GM18498 (cell line): ENCODE results near the gene PPID.
"Not testable (repeated sequence)": the region's sequence is repeated elsewhere in the genome, so short reads cannot be mapped to it uniquely, and the experiment has no call there.

Experiments
- ATAC-seq: cut with Tn5 transposase; IDR thresholded peaks from one replicate; pipeline ENCODE4 v1.9.1; 2021; ENCODE audit warnings: mild to moderate bottlenecking, moderate library complexity; ENCODE audit not compliant: unreplicated experiment

Gene PPID

DNA sequence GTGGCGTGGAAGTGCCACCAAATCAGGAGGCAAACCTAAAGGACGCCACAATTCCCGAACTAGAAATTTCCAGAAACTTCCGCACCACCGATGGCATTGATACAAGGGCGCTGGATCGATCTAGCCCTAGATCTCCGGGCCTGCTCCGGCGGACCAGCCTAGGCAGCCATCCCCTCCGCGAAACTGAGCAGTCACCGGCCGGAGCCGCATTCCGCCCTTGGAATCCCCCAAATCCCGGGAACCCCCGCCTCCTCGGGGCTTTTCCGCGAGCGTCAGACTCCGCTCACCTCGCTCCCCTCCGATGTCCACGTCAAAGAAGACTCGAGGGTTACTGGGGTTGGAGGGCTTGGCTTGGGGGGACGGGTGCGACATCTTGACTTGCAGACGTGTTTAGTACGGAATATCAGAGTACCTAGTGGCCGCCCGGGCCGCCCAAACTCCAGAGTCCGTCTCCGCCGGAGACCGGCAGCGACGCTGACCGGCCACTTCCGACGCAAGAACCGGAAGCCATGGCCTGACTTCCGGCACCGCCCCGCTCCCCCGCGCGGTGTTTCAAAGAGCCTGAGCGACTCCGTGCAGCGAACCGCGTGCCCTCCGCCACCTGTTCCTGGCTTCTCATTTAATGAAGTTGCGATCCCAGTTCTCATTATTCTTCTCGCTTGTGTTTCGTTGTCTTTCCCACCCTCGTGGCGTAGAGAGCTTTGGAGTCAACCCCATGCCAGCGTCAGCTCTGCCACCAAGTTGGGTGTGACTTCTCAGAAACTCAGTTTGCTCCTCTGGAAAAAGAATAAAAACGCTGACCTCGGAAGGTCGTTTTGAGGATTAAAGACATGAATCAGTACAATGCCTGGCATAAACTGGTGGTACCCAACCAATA, at the start of gene PPID:
TSS of gene PPID (minus strand) at position 480 of the 877 bp plus-strand sequence. CDS start at position 372, 108 bp downstream.
- peak; percentile 99 for ATAC-seq

- no peak for ATAC-seq
Measured at GRCh38 chr4:158771776-158772175, 48.6 kb upstream of the PPID start.

- ATAC-seq: no peak
Measured at GRCh38 chr4:158770671-158771070, 47.5 kb upstream of the PPID start.

DNA sequence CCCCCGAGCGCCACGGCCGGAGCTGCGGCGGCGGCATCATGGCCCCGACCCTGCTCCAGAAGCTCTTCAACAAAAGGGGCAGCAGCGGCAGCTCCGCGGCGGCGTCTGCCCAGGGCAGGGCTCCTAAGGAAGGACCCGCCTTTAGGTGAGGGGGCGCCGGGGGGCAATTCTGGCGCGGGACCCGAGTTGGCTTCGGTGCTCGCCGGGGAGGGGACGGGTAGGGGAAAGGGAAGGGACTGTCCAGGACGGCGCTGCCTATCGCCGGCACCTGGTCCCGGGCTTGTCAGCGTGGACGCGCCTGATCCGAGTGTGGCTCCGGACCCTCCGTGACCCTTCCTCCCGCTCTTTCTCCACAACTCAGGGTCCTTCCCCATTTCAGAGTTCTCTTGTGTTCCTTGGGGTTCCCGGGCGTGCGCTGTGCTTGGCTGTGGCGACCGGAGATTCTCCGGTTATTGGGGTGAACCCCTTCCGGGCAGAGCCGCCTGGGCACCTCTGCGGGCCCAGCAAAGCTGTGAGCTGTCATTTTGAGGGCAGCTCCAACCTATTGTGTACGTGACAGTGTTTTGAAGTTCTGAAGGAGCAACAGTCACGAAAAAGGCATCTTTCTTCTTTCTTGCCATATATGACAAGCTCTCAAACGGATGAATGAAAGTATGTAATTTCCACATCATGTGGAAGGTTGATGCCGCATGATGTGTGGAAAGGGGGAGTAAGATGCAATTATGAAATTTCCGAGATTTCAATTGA, 46.2 kb upstream of the PPID start:
- peak; percentile 42 for ATAC-seq

DNA sequence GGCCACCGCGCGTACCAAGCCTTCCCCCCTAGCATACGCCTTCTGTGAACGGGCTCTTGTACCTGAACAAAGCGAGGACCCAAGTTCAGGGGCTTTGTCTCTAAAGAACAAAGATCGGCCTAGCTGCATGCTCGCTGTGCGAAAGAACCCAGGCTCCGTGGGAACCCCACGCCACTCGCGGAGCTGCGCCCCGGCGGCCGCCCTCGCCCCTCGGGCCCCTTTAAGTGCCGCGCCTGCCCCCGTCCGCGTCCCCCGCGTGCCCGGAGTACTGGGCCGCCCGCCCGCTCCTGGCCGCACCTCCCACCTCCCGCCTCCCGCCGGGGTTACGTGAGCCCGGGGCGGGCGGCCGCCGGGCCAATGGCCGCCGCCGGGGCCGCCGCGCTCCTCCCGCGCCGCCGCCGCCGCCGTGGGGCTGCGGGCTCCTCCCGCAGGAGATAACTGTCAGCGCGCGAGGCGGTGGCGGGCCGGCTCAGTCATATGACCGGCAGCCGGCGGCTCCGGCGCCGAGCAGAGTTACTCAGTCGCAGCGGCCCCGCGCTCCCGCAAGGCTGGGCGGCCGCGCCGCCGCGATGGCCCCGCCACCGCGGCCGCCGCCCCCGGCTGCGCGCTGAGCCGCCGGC, 45.5 kb upstream of the PPID start, which contains the start of gene FNIP2:
TSS of gene FNIP2 (plus strand) at position 472 of the 620 bp plus-strand sequence. CDS start 187 bp downstream, outside the sequence.
- ATAC-seq: peak; percentile 91

DNA sequence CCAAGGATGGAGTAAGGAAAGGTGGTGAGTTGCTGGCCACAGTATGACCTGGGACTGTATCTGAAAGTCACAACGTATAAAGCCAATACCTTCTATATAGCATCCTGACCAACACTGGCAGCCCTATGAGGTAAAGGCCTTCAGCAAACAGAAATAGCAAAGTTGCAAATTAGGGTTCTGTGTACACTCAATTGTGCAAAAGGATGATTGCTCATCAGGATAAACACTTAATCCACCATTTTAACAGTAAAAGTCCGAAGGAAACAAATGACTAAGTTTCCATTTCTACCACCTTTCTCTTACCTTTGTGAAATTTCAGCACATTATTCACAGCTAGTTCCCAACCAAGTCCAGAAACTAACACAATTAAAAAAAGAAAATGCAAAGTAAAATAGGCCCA, 44.3 kb upstream of the PPID start:
- ATAC-seq: no peak

DNA sequence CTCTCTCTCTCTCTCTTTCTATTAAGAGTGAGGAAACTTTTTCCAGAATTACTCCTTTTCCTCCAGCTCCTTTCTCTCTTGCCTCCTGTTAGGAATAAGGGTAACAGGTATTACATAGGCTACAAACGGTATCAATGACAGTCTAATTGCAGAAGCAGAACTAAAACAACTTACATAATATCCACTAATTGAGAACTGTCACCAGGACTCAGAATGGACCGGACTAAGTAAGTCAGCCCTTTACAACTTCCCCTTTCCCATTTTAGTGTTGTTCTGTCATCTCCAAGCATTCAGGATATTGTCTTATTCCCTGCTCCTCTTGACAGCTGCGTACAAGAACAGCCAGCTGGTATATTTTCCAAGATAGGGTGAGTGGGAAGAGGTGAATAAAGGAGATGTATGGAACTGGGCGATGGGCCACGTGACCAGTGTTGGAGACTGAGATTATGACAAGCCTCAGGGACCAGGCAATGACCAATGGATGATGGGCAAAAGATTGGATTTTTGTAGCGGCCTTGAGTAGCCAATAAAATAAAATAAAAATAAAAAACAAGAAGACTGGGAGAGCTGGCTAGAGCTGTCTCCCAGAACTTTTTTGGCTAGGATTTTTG, 43.3 kb upstream of the PPID start:
- no peak for ATAC-seq

DNA sequence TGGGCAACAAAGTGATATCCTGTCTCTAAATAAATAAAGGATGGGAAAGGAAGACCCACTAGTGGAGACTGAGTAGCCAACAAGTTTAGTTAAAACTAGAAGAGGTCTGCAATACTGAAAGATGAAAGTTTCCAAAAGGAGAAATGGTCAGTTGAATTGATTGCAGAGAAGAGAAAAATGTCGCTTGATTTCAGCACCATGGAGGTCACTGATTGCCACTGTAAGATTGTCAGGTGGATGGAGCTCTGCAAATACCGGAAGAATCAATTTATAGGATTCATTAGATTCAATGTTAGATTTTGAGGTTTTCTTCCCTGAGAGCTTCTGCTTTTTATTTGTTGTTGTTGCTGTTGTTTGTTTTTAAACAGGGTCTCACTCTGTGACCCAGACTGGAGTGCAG, 40.3 kb upstream of the PPID start:
- ATAC-seq: no peak

GRCh38 chr4:158762553-158762952, 39.4 kb upstream of the PPID start:
- ATAC-seq: no peak

DNA sequence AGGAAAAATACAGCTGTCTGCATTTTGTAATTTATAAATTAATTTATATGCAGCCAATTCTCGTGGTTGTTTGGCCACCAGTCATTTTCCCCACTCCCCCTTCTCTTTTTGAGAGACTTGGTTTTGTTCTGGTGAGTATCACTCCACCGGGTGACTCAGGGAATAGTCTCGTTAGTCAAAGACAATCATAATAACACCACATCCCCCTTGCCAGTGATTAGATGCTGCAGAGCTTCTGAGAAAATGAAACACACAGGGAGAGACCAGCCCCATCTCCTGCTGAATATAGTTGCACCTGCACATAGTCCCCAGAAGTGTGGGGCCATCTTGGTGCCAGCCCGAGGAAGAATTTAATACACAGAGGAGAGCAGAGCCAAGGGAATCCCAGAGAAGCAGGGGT, 37.7 kb upstream of the PPID start:
- ATAC-seq: no peak

- not testable (repeated sequence) for ATAC-seq
Measured at GRCh38 chr4:158759539-158759938, 36.3 kb upstream of the PPID start.

DNA sequence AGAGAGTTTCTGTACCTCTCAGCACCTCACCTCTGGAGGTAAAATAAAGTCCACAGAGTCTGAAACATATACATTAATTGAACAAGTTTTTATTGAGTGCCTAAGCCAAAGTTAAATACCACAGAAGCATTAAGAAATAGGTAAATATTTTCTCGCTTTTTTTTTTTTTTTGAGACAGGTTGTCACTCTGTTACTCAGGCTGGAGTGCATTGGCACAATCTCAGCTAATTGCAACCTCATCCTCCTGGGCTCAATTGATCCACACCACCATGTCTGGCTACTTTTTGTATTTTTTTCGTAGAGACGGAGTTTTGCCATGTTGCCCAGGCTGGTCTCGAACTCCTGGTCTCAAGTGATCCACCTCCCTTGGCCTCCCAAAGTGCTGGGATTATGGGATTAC, 35.5 kb upstream of the PPID start:
- ATAC-seq: no peak

DNA sequence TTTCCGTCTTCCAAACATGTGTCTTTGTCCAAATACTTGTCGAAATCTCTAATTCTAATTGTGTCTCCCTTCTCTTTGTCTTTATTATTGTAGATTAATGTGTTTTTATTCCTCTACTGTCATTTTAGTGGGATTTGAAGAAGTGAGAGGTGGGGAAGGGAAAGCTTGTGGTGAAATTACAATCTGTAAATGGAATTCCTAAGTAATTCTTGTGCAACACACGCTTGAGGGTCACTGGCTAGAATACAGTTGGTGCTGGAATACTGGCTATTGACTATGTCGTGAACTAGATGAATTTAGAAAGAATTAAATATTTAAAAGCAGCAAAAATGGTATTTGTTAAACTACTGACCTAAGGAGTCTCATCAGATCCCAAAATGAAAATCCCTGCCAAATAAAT, 34.9 kb upstream of the PPID start:
- ATAC-seq: no peak

GRCh38 chr4:158756588-158756987, 33.4 kb upstream of the PPID start:
- ATAC-seq: no peak

- ATAC-seq: not testable (repeated sequence)
Measured at GRCh38 chr4:158755819-158756218, 32.6 kb upstream of the PPID start.

DNA sequence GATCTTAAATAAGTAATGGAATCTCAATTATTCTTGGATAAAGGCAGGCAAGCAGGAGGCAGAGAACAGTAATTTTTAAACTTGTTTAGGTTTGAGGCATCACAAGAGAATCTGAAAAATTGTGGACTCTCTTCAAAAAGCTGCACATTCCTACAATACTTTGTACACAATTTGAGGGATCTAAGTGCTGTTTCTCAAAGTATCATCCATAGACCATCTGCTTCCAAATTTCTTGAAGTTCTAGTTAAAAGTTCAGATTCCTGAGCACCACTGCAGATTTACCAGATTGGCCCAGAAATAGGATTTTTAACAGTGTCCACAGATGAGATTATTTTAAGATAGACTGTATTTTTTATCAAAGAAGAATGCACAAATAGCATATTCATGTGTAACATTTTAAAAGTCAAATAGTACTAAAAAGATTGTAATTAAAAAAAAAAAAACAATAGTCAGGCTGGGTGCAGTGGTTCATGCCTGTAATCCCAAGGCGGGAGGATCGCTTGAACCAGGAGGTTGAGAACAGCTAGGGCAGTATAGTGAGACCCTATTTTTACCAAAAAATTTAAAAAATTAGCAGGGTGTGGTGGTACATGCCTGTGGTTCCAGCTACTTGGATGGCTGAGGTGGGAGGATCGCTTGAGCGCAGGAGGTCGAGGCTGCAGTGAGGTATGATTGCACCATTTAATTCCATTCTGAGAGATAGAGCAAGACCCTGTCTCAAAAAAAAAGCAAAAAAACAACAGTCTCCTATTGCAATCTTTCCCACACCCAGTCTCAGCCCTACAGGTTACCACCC, 31.4 kb upstream of the PPID start:
- ATAC-seq: no peak

GRCh38 chr4:158750379-158750778, 27.2 kb upstream of the PPID start:
- no peak for ATAC-seq

GRCh38 chr4:158746537-158746936, 23.3 kb upstream of the PPID start:
- not testable (repeated sequence) for ATAC-seq

DNA sequence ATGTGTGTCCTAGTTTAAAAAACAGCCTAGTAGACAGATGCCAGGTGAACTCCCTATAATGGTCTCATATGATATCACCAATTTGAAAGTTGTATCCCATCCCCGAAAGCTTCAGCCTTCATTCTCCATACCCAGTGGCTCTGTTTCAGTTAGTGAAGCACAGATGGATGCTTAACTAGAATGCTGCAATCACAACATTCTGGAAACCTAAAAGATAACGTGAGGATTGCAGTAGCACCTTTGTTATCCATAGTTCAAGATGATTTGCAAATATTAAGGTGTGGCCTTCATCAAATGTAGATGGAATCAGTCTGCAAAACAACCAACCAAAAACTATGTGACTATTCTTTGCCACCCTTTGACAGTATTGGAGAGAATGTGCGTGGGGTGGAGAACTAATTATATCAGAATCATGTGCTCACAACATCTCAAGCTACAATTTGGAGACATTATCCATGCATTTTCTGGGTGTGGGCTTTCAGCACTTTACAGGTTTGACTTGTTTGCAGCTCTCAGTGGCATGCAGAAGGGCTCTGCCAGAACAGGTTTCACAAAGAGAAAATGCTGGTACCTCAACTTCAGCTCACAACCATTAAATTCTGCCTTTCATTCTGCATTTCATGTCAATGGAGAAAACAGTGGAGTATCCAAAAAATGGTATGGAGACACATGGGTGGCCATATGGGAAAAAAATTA, 18.3 kb upstream of the PPID start:
- ATAC-seq: no peak

DNA sequence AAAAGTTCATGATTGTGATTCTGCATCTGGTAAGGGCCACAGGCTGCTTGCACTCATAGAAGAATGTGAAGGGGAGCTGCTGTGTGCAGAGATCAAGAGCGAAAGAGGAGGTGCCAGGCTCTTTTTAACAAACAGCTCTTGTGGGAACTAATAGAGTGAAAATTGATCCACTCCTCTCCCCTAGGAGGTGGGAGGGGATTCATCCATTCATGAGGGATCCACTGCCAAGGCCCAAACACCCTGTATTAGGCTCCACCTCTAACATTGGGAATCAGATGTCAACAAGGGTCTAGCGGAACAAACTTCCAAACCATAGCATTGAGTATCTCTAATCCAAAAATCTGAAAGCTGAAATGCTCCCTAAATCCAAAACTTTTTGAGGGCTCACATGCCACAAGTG, 16.4 kb upstream of the PPID start:
- no peak for ATAC-seq
